NCI-H748 (cell line): ENCODE measurements around the gene GEMIN7.

Experiments
- DNase-seq: peaks from one replicate; lab custom pipeline; 2025; ENCODE audit not compliant: unreplicated experiment; lab: John Stamatoyannopoulos, UW

Gene GEMIN7

DNA sequence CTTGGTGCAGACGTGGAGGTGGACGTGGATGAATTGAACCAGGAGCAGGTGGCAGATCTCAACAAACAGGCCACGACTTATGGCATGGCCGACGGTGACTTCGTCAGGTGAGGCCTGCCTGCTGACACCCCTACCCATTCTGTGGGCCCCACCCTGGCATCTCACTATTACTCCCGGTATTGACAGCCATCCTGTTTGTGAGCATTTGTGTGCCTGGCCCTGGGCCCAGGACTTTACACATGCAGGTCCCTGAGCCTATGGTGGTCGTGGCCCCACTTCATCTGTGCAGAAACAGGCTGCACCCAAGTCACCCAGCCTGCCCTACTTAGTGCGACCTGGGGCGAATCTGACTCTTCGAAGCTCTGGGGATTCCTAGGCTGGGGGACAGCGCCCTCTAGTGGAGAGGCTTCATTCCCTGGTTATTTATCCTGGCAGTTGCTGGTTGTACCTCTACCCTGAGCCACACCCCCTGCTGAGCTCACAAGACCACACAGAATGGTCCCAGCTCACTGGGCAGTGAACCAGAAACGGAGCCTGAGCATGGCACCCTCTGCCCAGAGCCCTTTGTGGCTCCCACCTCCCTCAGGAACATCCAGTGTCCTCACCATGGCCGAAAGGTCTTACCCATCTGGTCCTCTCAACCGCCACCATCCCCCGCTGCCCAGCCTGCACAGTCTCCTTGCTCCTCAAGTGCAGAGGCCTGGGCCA, 19.6 kb upstream of the GEMIN7 start:
- DNase-seq, result peak; percentile 64

DNA sequence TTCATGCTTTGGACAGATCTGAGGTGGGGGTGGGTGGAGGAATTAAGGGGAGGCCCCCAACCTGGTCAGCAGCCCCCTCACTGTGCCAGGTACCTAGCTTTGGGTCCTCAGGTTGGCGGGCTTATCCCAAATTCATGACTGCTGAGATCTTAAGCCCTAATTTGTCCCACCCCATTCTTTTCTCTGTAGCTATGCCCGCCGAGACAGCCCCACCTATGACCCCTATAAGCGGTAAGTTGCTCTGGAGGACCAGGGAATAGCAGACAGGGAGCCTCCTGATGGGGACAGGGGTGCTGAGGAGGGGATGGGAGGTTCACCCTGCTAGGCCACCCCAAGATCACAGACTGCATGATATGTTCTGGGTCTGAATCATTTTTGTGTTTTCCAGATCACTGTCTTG, 17.1 kb upstream of the GEMIN7 start:
- DNase-seq, result no peak

DNA sequence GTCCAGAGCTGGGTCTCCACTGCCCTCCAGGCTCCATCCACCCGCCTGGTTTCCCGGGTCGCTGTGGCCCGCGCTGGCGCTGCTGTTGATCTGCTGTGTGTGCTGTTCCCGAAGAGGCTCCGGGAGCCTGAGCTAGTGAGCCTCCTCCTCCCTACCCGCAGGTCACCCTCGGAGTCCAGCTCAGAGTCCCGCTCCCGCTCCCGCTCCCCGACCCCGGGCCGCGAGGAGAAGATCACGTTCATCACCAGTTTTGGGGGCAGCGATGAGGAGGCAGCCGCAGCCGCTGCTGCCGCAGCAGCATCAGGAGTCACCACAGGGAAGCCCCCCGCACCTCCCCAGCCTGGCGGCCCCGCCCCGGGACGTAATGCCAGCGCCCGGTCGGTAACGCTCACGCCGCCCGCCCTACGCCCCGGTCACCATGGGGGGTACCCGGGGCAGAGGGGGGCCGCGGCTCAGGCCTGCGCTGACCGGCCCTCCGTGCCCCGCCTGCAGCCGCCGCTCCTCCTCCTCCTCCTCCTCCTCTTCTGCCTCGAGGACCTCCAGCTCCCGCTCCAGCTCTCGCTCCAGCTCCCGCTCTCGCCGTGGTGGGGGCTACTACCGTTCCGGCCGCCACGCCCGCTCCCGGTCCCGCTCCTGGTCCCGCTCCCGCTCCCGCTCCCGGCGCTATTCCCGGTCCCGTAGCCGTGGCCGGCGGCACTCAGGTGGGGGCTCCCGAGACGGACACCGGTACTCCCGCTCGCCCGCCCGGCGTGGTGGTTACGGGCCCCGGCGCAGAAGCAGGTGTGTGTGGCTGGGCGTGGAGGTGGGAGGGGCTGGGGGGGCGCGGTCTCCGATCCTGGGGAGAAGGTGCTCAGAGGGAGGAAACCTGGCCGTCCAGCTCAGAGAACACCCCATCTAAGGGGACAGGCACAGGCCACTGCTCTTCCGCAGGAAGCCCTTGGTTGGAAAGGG, 14.9 kb upstream of the GEMIN7 start:
- no peak for DNase-seq

DNA sequence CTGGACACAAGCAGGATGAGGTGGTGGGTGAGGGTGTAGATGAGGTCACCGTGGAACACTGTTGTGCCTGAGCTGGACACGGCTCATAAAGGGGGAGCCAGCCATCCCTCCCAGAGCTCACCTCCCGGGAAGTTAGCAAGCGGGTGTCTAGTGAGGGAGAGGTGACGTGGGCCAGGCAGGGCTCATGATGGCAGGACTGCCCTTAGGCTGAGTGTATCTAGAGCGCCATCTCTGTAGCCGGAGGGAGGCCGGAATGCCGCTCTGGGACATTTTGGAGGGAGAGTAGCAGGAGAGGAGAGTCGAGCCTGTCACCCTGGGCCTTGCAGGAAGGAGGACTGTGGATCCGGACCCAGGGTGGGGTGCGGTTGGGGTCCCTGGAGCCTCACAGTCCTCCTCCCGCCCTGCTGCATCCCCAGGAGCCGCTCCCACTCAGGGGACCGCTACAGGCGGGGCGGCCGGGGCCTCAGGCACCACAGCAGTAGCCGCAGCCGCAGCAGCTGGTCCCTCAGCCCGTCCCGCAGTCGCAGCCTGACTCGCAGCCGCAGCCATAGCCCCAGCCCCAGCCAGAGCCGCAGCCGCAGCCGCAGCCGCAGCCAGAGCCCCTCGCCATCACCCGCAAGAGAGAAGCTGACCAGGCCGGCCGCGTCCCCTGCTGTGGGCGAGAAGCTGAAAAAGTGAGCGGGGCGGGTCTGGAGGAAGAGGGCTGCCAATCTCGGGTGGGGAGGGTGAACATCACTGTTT, 12.0 kb upstream of the GEMIN7 start:
- no peak for DNase-seq

DNA sequence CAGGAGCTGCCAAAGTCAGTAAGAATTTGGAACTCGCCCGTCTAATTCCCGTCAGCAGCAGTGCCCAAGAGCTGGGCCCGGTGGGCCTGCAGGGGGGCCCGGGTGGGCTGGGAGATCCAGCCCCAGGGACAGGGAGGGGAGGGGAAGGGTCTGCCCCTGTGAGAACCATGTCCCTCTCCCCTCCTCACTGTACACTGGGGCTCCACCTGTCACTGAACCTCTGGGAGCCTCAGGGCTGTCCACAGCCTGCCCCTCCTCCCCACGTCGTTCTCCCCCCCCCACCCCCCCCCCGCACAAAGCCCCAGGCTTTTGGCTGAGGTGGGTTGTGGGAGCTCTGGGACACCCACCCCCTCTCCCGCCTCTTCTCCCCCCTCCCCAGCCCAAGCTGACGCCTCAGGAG, 11.0 kb upstream of the GEMIN7 start:
- DNase-seq, result no peak

DNA sequence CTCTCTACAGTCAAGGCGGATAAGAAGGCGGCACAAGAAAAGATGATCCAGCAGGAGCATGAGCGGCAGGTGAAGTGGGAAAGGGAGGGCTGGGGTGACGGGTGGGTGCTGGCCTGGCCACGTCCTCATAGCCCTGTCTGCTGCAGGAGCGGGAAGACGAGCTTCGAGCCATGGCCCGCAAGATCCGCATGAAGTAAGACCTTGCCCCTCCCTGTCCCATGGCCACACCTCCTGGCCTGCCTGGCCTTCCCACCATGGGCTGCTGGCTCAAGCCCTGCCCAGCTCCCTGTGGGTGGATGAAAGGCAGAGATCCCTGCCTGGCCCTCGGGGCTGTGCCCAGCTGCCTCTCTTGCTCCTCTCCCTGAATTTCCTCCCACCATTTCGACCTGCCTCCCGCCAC, 10.0 kb upstream of the GEMIN7 start:
- no peak for DNase-seq

DNA sequence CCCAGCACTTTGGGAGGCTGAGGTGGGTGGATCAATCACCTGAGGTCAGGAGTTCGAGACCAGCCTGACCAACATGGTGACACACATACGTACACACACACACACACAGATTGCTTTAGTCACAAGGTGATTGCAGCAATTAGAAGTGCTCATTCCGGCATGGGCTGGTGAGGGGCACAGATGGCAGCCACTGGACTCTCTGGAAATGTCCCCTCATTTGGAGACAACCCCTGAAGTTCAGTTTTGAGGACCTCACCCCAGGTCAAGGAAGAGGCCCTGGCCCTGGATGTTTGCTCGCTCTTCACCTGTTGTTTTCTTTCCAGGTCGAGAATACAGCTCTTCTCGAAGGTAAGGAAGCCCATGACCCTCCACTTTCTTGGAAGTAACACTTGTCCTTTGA, 8.8 kb upstream of the GEMIN7 start:
- DNase-seq, result no peak

GRCh38 chr19:45070861-45071544, 8.1 kb upstream of the GEMIN7 start:
- no peak for DNase-seq

DNA sequence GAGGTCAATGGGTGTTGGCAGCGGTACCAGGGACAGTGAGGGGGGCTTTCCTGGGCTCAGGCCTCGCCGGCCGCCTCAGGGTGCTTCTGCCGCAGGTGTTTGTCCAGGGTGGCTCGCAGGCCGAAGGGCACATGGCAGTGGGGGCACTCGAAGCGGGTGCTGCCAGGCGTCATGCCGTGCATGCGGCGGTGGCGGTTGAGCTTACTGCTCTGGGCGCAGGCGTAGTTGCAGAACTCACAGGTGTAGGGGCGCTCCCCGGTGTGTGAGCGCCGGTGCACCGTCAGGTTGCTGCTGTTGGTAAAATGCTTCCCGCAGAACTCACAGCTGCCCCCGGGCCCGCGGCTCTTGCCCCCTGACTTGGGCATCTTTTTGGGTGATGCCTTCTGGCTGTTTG, 7.5 kb upstream of the GEMIN7 start:
- DNase-seq, result no peak

DNA sequence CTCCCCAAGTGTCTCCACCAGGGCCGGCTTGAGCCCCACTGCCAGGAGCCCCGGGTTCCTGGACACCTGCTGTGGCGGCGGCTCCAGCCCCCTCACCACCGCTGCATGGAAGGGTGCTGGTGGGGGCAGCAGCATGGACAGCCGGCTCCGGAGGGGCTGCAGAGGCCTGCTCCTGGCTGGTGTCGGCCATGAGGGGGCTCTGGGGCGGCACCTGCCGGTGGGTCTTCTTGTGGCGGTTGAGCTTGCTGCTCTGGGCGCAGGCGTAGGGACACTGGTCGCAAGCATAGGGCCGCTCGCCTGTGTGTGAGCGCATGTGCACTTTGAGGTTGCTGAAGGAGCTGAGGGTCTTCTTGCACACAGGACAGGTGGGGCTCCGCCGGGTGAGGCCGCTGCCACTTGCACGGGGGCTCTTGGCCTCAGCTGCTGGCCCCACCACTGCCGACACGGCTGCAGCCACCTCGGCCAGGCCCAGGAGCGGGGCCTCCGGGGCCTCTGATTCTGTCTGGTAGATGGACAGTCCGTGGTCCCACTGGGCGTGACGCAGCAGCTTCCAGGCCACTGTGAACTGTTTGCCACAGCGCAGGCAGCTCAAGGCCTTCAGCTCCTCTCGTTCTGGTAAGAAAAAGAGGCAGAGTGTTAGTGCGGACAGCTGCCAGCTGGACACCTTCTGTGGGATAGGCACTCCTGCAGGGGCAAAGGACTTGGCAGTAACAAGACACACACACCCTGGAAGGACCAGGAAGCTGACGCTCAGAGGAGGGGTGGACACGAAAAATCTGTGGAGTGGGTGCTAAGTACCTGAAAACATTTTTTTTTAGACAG, 6.9 kb upstream of the GEMIN7 start:
- no peak for DNase-seq

DNA sequence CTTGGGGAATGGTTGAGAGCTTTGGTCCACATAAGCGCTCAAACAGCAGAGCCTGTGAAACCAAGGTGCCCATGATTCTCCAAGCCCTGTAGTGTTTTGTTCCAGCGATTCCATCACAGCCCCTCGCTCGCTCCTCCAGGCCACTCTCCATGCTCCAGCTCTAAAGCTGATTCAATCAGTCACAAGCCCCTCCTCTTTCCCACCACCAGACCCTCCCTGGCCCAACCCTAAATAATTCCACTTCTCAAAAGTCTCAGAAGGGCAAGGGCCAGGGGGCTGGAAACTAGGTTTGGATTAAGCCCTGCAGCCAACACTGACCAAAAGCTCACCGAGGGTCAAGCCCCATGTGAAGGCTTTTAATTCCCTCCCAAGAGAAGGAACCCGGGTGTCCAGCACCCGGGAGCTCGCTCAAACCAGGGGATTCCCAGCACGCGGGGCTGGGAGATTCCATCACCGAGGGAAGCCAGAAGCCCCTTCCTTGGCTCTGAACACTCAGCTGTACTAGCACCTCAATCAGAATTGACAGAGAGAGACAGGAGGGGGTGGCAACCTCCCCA, 4.2 kb upstream of the GEMIN7 start:
- no peak for DNase-seq

GRCh38 chr19:45075301-45076028, 3.6 kb upstream of the GEMIN7 start:
- peak; percentile 83 for DNase-seq

GRCh38 chr19:45076029-45076850, 2.8 kb upstream of the GEMIN7 start, which contains the start of gene ZNF296:
Gene ZNF296, minus strand, starts transcription at chr19:45076478. Its CDS starts 105 bp downstream, at chr19:45076373.
- DNase-seq, result peak; percentile 92

DNA sequence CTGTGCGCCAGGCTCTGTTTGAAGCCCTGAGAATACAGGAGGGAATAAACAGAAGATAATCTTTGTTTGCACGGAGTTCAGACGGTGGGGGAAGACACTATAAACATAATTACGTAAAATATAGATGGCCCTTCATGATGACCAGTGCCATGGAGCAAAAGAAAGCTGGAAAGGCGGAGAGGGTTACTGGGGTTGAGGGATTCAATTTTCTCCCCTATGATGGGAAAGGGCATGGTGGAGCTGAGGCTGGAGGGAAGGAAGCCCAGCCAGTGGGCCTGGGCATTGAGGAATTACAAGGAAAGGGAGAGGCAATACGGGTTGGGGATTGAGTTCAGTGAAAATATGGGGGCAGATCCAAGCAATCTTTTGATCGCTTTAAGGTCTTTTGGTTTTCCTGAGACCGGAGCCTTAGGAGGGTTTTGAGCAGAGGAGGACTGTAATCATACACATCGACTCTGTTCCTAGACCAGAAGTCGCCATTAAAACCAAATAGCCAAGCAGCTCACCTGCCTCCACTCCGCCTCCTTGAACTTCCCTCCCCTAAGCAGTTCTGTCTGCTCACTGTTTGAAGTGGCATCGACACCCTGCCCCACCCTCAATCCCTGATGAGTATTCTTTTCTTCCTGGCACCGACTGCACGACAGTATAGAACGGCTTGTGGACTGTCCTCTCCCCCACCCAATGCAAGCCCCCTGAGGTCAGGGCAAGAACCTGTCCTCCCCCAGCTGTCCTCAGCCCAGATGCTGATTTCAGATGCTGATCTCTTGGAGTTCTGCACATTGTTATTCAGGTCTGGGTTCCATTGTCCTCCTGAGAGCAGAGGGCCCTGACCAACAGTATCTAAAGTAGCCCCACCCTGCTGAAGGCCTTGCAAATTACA, 2.0 kb upstream of the GEMIN7 start:
- no peak for DNase-seq

GRCh38 chr19:45078390-45079062, 534 bp upstream of the GEMIN7 start:
- DNase-seq, result no peak

DNA sequence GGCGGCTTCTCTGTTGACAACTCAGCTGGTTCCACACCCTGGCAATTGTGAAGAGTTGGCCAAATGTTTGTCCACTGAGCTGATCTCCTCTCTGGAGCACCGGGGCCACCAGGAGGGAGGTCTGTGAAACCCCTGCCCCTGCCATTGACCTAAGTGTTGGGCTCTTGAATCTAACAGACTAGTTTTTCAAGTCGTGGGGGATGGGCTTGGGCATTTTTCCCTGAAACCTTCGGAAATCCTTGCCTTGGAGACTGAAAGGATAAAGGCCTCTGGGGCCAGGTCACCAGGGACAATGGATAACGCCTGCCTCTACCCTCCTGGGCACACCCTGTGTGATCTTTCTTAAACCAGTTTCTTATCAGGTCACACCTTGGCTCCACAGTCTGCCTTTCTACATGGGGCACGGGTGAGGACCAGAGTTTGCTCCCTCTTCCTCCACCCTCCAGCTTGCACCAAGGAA, 881 bp downstream of the GEMIN7 start:
- no peak for DNase-seq

- DNase-seq, result no peak
Measured at GRCh38 chr19:45082170-45082569, 3.1 kb downstream of the GEMIN7 start.
